HepG2 (cell line): Measurements from ENCODE around the gene RNF208. TPM values are rescaled to one million over a fixed set of nuclear protein-coding genes. Genes with fewer than 3 reads are reported as not detected.

ENCODE experiments used
- FOXO1 ChIP-seq: sonication (generic); formaldehyde crosslinking; IDR thresholded peaks from 2 replicates; pipeline ENCODE4 v1.4.0; 2020; ENCODE audit warnings: missing genetic modification reagents
- HNRNPUL1 ChIP-seq: fragments of 200-400 bp; formaldehyde crosslinking; IDR thresholded peaks from 2 replicates; pipeline ENCODE4 v1.6.1; 2017; ENCODE audit warnings: low read depth, mild to moderate bottlenecking, low read length, moderate library complexity
- JUN ChIP-seq: sonication (generic); formaldehyde crosslinking; IDR thresholded peaks from 2 replicates; pipeline ENCODE4 v1.4.0; 2020; ENCODE audit warnings: mild to moderate bottlenecking, missing genetic modification reagents
- MED8 ChIP-seq: sonication (generic); formaldehyde crosslinking; IDR thresholded peaks from 2 replicates; pipeline ENCODE4 v1.8.1; 2023; ENCODE audit warnings: mild to moderate bottlenecking, missing genetic modification reagents; ENCODE audit not compliant: insufficient replicate concordance
- ZNF446 ChIP-seq: sonication (generic); formaldehyde crosslinking; IDR thresholded peaks from 2 replicates; pipeline ENCODE4 v1.5.0; 2020; ENCODE audit warnings: mild to moderate bottlenecking, missing genetic modification reagents
- polyA plus RNA-seq, 8 experiments: library from polyadenylated mRNA; depleted of rRNA in 3 of 8; stranded (reverse) in 7 of 8; unstranded in 1 of 8; fragments of >200 nt; fragmentation: Illumina TruSeq in 4 of 8; extraction: Trizol in 4 of 8; gene quantifications; 2 replicates each; pipeline versions ENCODE4 v1.2.1 to v1.2.3, GENCODE V29; 2011 to 2016; ENCODE audit warnings: low read depth in 4 of 8, missing spikeins in 1 of 8, mixed read lengths in 1 of 8; ENCODE audit not compliant: insufficient read depth in 1 of 8
- total RNA-seq, 5 experiments: library from RNA; depleted of rRNA; stranded (reverse); fragments of >200 nt; fragmentation: Illumina TruSeq; extraction: Trizol; gene quantifications; 2 replicates each; pipeline ENCODE4 v1.2.3, GENCODE V29; 2016; ENCODE audit warnings: low read depth in 1 of 5
- TF ChIP-seq, protein P1 (sequence below): sonication (generic); formaldehyde crosslinking; IDR thresholded peaks from 2 replicates; pipeline ENCODE4 v1.9.0; 2022; ENCODE audit warnings: low read depth, missing genetic modification reagents
- TF ChIP-seq, protein P2 (sequence below): IDR thresholded peaks from 2 replicates; pipeline ENCODE4 v1.6.1; 2012; ENCODE audit warnings: low read length, improper control_type of control experiment
- TF ChIP-seq, protein P3 (sequence below): sonication (generic); formaldehyde crosslinking; conservative IDR thresholded peaks from 2 replicates; pipeline ENCODE4 v1.8.0; 2022; ENCODE audit warnings: mild to moderate bottlenecking, moderate library complexity, missing genetic modification reagents
- TF ChIP-seq, protein P4 (sequence below): sonication (generic); formaldehyde crosslinking; IDR thresholded peaks from 2 replicates; pipeline ENCODE4 v1.5.0; 2020; ENCODE audit warnings: missing genetic modification reagents
- TF ChIP-seq, protein P5 (sequence below): sonication (generic); formaldehyde crosslinking; IDR thresholded peaks from 2 replicates; pipeline ENCODE4 v1.4.0; 2020; ENCODE audit warnings: missing genetic modification reagents
- TF ChIP-seq, protein P6 (sequence below): sonication (generic); formaldehyde crosslinking; conservative IDR thresholded peaks from 2 replicates; pipeline ENCODE4 v1.4.0; 2020; ENCODE audit warnings: missing genetic modification reagents
- TF ChIP-seq, protein P7 (sequence below): IDR thresholded peaks from 2 replicates; pipeline ENCODE4 v1.6.1; 2018; ENCODE audit warnings: missing genetic modification reagents, mild to moderate bottlenecking, missing compliant biosample characterization
- TF ChIP-seq, protein P8 (sequence below): IDR thresholded peaks from 2 replicates; pipeline ENCODE4 v1.6.1; 2016; ENCODE audit warnings: missing compliant biosample characterization, missing genetic modification reagents, borderline replicate concordance

RNF208 gene
- total and polyA plus RNA-seq, 2 of the 13 experiments (the other 11 are each of a cell fraction or from before 2014, with no cell fraction given) = 1.6 to 2.1 TPM

DNA sequence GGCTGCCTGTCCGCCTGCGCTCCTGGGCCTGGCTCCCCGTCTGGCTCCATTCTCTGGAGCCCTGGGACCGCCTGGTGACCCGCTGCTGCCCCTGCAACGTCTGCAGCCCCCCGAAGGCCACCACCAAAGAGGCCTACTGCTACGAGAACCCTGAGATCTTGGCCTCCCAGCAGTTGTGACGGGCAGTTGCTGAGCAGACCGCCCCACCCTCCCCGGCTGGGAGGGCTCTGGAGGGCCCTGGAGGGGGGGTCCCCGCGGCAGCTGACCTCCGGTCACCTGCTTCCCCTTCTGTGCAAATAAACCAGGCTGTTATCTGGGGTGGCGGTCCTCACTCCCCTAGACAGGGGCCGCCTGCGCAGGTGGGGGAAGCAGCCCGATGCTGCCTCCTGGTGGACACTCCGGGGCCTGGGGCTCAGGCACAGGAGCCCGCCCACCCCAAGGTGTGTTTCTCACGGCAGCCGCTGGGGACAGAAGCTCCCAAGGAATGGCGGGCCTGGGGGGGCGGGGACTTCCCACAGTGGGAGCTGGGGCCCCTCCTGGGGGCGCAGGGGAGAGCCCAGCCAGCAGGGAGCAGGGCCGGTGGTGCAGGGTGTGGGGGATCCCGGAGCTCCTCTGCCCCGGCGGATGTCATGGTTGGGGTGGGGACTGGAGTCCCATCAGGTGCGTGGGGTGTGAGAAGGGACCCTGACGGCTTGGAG is 14.3 kb upstream of the RNF208 start (continued):
- TF ChIP-seq, protein P1, sequence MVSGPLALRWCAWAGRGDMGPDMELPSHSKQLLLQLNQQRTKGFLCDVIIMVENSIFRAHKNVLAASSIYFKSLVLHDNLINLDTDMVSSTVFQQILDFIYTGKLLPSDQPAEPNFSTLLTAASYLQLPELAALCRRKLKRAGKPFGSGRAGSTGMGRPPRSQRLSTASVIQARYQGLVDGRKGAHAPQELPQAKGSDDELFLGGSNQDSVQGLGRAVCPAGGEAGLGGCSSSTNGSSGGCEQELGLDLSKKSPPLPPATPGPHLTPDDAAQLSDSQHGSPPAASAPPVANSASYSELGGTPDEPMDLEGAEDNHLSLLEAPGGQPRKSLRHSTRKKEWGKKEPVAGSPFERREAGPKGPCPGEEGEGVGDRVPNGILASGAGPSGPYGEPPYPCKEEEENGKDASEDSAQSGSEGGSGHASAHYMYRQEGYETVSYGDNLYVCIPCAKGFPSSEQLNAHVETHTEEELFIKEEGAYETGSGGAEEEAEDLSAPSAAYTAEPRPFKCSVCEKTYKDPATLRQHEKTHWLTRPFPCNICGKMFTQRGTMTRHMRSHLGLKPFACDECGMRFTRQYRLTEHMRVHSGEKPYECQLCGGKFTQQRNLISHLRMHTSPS (CRISPR knock-in tag) = peak; percentile 45; the same call in 1 of the 2 replicates
- TF ChIP-seq, protein P2, sequence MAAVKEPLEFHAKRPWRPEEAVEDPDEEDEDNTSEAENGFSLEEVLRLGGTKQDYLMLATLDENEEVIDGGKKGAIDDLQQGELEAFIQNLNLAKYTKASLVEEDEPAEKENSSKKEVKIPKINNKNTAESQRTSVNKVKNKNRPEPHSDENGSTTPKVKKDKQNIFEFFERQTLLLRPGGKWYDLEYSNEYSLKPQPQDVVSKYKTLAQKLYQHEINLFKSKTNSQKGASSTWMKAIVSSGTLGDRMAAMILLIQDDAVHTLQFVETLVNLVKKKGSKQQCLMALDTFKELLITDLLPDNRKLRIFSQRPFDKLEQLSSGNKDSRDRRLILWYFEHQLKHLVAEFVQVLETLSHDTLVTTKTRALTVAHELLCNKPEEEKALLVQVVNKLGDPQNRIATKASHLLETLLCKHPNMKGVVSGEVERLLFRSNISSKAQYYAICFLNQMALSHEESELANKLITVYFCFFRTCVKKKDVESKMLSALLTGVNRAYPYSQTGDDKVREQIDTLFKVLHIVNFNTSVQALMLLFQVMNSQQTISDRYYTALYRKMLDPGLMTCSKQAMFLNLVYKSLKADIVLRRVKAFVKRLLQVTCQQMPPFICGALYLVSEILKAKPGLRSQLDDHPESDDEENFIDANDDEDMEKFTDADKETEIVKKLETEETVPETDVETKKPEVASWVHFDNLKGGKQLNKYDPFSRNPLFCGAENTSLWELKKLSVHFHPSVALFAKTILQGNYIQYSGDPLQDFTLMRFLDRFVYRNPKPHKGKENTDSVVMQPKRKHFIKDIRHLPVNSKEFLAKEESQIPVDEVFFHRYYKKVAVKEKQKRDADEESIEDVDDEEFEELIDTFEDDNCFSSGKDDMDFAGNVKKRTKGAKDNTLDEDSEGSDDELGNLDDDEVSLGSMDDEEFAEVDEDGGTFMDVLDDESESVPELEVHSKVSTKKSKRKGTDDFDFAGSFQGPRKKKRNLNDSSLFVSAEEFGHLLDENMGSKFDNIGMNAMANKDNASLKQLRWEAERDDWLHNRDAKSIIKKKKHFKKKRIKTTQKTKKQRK = no peak
- TF ChIP-seq, protein P3, sequence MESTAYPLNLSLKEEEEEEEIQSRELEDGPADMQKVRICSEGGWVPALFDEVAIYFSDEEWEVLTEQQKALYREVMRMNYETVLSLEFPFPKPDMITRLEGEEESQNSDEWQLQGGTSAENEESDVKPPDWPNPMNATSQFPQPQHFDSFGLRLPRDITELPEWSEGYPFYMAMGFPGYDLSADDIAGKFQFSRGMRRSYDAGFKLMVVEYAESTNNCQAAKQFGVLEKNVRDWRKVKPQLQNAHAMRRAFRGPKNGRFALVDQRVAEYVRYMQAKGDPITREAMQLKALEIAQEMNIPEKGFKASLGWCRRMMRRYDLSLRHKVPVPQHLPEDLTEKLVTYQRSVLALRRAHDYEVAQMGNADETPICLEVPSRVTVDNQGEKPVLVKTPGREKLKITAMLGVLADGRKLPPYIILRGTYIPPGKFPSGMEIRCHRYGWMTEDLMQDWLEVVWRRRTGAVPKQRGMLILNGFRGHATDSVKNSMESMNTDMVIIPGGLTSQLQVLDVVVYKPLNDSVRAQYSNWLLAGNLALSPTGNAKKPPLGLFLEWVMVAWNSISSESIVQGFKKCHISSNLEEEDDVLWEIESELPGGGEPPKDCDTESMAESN (CRISPR knock-in tag) = peak; percentile 79; the same call in 1 of the 2 replicates
- TF ChIP-seq JUN (CRISPR knock-in tag) (no peak), ZNF446 (CRISPR knock-in tag) (peak; percentile 34; the same call in 1 of the 2 replicates), MED8 (CRISPR knock-in tag) (peak; percentile 72), HNRNPUL1 (no peak), FOXO1 (peak; percentile 14; the same call in 1 of the 2 replicates)
- TF ChIP-seq, protein P4, sequence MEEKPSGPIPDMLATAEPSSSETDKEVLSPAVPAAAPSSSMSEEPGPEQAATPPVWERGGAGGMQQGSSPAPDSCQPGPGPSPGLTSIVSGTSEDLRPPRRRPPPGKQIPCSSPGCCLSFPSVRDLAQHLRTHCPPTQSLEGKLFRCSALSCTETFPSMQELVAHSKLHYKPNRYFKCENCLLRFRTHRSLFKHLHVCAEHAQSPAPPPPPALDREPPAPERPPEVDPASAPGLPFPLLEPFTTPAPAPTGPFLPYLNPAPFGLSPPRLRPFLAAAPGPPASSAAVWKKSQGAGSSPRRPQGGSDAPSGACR = no peak; the same call in none of the 2 replicates
- TF ChIP-seq, protein P5, sequence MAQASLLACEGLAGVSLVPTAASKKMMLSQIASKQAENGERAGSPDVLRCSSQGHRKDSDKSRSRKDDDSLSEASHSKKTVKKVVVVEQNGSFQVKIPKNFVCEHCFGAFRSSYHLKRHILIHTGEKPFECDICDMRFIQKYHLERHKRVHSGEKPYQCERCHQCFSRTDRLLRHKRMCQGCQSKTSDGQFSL = peak; percentile 91
- TF ChIP-seq, protein P6, sequence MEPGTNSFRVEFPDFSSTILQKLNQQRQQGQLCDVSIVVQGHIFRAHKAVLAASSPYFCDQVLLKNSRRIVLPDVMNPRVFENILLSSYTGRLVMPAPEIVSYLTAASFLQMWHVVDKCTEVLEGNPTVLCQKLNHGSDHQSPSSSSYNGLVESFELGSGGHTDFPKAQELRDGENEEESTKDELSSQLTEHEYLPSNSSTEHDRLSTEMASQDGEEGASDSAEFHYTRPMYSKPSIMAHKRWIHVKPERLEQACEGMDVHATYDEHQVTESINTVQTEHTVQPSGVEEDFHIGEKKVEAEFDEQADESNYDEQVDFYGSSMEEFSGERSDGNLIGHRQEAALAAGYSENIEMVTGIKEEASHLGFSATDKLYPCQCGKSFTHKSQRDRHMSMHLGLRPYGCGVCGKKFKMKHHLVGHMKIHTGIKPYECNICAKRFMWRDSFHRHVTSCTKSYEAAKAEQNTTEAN (CRISPR knock-in tag) = no peak
- TF ChIP-seq, protein P7, sequence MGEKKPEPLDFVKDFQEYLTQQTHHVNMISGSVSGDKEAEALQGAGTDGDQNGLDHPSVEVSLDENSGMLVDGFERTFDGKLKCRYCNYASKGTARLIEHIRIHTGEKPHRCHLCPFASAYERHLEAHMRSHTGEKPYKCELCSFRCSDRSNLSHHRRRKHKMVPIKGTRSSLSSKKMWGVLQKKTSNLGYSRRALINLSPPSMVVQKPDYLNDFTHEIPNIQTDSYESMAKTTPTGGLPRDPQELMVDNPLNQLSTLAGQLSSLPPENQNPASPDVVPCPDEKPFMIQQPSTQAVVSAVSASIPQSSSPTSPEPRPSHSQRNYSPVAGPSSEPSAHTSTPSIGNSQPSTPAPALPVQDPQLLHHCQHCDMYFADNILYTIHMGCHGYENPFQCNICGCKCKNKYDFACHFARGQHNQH (CRISPR knock-in tag) = 0 out of 2 replicates have a peak, but pooled peaks have one; percentile 44
- TF ChIP-seq, protein P8, sequence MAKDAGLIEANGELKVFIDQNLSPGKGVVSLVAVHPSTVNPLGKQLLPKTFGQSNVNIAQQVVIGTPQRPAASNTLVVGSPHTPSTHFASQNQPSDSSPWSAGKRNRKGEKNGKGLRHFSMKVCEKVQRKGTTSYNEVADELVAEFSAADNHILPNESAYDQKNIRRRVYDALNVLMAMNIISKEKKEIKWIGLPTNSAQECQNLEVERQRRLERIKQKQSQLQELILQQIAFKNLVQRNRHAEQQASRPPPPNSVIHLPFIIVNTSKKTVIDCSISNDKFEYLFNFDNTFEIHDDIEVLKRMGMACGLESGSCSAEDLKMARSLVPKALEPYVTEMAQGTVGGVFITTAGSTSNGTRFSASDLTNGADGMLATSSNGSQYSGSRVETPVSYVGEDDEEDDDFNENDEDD (CRISPR knock-in tag) = peak; percentile 55; the same call in 1 of the 2 replicates
